ENCODE results near the gene SDCCAG8.

DNA sequence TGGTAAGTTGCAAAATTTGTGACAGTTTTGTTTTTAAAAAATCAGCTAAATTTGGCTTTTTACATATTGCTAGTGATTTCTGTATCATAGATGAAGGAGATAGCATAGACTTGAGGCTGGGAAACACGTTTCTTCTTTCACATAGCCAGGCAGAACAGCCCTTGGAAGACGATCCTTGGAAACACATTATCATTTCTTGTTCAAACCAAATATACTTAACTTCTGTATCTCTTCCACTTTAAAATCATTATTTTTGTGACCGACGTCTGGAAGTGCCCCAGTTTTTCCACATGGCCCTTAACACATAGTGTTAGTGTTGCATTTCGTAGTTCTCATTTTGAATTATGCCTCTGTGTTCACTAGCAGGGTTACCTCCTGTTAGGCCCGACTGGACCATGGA is 193.5 kb downstream of the SDCCAG8 start:
- TF ChIP-seq POLR2A (IDR thresholded peaks at IDR 0.05; ENCODE audit: low read length) (no peak), GATA1 (IDR thresholded peaks at IDR 0.05; ENCODE audit: low read depth, low read length) (no peak)

Data from erythroblast (primary cell).